ENCODE measurements around the gene C1orf74. TPM values are rescaled to one million over a fixed set of nuclear protein-coding genes. Genes with fewer than 3 reads are reported as not detected.

Gene C1orf74
- total and polyA plus RNA-seq, 2 donors (not counting 3 experiments of a cell fraction or from before 2014, with no cell fraction given) = 2.4 to 3.0 TPM

- Histone ChIP-seq H2AFZ (ENCODE audit: low read depth, low read length) (no peak overlapping the region), H3K4me1 (ENCODE audit: control insufficient read depth, extremely low read depth, insufficient read depth, low read length) (no peaks in the 10 kb centered on the region), H3K9me3 (replicated peaks; ENCODE audit: control insufficient read depth, insufficient read depth, low read length) (no peaks in the 10 kb centered on the region), H3K36me3 (ENCODE audit: control insufficient read depth in 2 of 2, extremely low read depth in 1 of 2, insufficient read depth in 2 of 2, low read length in 2 of 2) (no peaks in the 10 kb centered on the region), H3K9me1 (replicated peaks; ENCODE audit: control insufficient read depth, extremely low read depth, insufficient read depth, low read length) (no peaks in the 10 kb centered on the region), H3K9ac (replicated peaks; ENCODE audit: extremely low read depth, insufficient read depth, low read length) (no peak overlapping the region), H3K27me3 (ENCODE audit: control insufficient read depth in 2 of 2, insufficient read depth in 2 of 2, low read length in 2 of 2) (peaks cover 0 to 2% of the 10 kb centered on the region in 2 experiments), H3K79me2 (ENCODE audit: control insufficient read depth, insufficient read depth, low read length) (no peaks in the 10 kb centered on the region), H4K20me1 (replicated peaks; ENCODE audit: control insufficient read depth, extremely low read depth, insufficient read depth, low read length) (no peaks in the 10 kb centered on the region), H3K4me2 (ENCODE audit: insufficient read depth, low read length) (no peak overlapping the region), H3K4me3 (replicated peaks in 1 of 3; ENCODE audit: insufficient read depth in 1 of 3, low read depth in 1 of 3, low read length in 3 of 3) (no peak overlapping the region), H3K27ac (ENCODE audit: insufficient read depth, low read depth, low read length) (no peak overlapping the region)
- intact Hi-C loops (cut with micrococcal nuclease) = no loop called here
- CTCF ChIA-PET = interaction anchor here (2.0 kb wide), 1 partner anchor 13 kb away, joined by 5 read pairs; no protein-coding TSS in a partner anchor
- BruUV-seq (replicated peaks) = no TSS peak
- DNase-seq (ENCODE audit: low read depth, low spot score) (no peak), FAIRE-seq (no peak)
- POLR2A ChIA-PET = no interaction called here
- TF ChIP-seq CTCF (IDR thresholded peaks at IDR 0.05; ENCODE audit: extremely low read depth in 1 of 2, insufficient read depth in 1 of 2, low read depth in 1 of 2, low read length in 2 of 2) (no peak), POLR2AphosphoS5 (IDR thresholded peaks at IDR 0.05; ENCODE audit: insufficient read depth, low read depth, low read length) (no peak)
- dilution Hi-C loops (cut with MboI; ENCODE audit: extremely low pct_ligation_motif_present, low sequenced_read_pairs) = no loop called here
Observed at GRCh38 chr1:209752890-209753289, 31.5 kb downstream of the C1orf74 start.

- H4K20me1 ChIP-seq (replicated peaks; ENCODE audit: control insufficient read depth, extremely low read depth, insufficient read depth, low read length) = no peaks in the 10 kb centered on the region
- H3K9me3 ChIP-seq (replicated peaks; ENCODE audit: control insufficient read depth, insufficient read depth, low read length) = no peaks in the 10 kb centered on the region
- no peaks in the 10 kb centered on the region for H3K36me3 ChIP-seq (ENCODE audit: control insufficient read depth in 2 of 2, extremely low read depth in 1 of 2, insufficient read depth in 2 of 2, low read length in 2 of 2)
- dilution Hi-C loops (cut with MboI; ENCODE audit: extremely low pct_ligation_motif_present, low sequenced_read_pairs) (no loop called here), intact Hi-C loops (cut with micrococcal nuclease) (no loop called here)
- no peak for FAIRE-seq
- H3K4me1 ChIP-seq (ENCODE audit: control insufficient read depth, extremely low read depth, insufficient read depth, low read length) = no peaks in the 10 kb centered on the region
- H3K4me3 ChIP-seq (replicated peaks in 1 of 3; ENCODE audit: insufficient read depth in 1 of 3, low read depth in 1 of 3, low read length in 3 of 3) = no peak overlapping the region
- BruUV-seq (replicated peaks) = no TSS peak
- H3K9ac ChIP-seq (replicated peaks; ENCODE audit: extremely low read depth, insufficient read depth, low read length) = no peak overlapping the region
- DNase-seq (ENCODE audit: low read depth, low spot score) = no peak
- H3K9me1 ChIP-seq (replicated peaks; ENCODE audit: control insufficient read depth, extremely low read depth, insufficient read depth, low read length) = no peaks in the 10 kb centered on the region
- ChIA-PET POLR2A (no interaction called here), CTCF (interaction anchor here (0.8 to 2.0 kb wide), 4 partner anchors 9 to 184 kb away, joined by 3 to 5 read pairs (median 3); no protein-coding TSS in a partner anchor)
- no peaks in the 10 kb centered on the region for H3K27me3 ChIP-seq (ENCODE audit: control insufficient read depth in 2 of 2, insufficient read depth in 2 of 2, low read length in 2 of 2)
- no peaks in the 10 kb centered on the region for H3K79me2 ChIP-seq (ENCODE audit: control insufficient read depth, insufficient read depth, low read length)
- H2AFZ ChIP-seq (ENCODE audit: low read depth, low read length) = no peak overlapping the region
- H3K27ac ChIP-seq (ENCODE audit: insufficient read depth, low read depth, low read length) = no peak overlapping the region
- H3K4me2 ChIP-seq (ENCODE audit: insufficient read depth, low read length) = no peak overlapping the region
- no peak for TF ChIP-seq MAX (IDR thresholded peaks at IDR 0.05; ENCODE audit: insufficient read depth, insufficient read length)
- TF ChIP-seq JUN (IDR thresholded peaks at IDR 0.05; ENCODE audit: borderline replicate concordance, insufficient read depth, insufficient read length, low read depth) = no peak
Observed at GRCh38 chr1:209751627-209752231, 32.6 kb downstream of the C1orf74 start.
